ENCODE data around the gene ADAMTSL3. TPM values are rescaled to one million over a fixed set of nuclear protein-coding genes. Genes with fewer than 3 reads are reported as not detected.

Gene ADAMTSL3
- total RNA-seq, 4 donors from 2014 or later: 2.4 to 8.8 (median 5.7) TPM

DNA sequence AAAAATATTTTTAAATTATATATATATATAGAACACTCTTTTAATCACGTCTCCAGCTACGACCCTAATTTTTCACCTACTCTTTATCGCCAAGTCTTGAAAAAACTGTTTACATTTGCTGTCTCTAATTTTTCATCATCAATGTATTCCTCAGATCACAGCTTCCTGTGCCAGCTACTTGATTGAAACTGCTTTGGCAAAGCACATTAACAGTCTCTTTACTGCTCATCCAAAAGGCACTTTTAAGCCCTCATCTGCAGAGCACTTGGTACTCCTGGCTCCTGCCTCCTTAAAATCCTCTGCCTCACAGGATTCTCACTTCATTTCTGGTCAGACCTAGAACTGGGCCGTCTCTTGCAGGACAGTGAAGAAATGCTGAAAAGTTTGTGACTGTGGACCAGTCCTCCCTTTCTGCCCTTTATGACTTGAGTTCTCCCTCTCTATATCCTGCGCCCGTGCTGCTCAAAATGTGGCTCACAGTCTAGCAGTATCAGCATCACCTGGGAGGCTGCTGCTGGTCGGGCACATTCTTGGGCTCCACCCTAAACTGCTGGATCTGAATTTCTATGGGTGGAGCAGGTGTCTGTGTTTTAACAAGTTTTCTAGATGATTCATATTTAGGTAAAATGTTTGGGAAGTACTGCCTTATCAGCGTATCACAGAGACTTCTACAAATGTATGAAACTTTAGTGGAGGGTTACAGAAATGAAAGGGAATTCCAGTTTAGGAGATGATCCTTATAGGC is 196.8 kb downstream of the ADAMTSL3 start:
- WGBS, 2 donors: 34 to 39% methylated on average over 8 of the region's 8 CpGs
- TF ChIP-seq POLR2A (IDR thresholded peaks at IDR 0.05) (no peak), CTCF (IDR thresholded peaks at IDR 0.05) (no peak)
- no peak for DNase-seq (ENCODE audit: low spot score in 2 of 2)
- intact Hi-C loops (cut with DNase I; ENCODE audit: low total_unique reads): no loop called here
- no peak overlapping the region for H3K4me3 ChIP-seq (ENCODE audit: low read depth, poor library complexity, severe bottlenecking)

DNA sequence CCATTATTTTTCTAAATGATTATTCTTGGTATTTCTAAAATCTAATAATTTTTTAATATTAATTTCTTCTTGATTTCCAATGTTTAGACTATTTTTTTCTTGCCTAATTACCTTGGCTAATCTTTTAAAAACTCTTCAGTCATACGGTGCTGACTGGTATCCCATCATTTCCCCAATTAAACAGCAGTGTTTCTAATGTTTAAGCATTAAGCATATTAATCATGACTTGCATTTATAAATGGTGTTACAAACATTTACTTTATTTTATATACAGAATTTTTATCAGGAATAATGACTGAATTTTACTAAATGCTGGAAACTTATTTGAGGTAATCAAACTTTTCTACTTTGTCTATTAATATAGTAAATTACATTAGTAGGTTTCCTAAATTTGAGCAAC is 199.3 kb downstream of the ADAMTSL3 start:
- 96 to 100% methylated on average over 1 of the region's 1 CpG for WGBS, 2 donors

GRCh38 chr15:83854321-83854720 is 200.4 kb downstream of the ADAMTSL3 start:
- DNase-seq (ENCODE audit: low spot score in 2 of 2): no peak
- no peak overlapping the region for H3K4me3 ChIP-seq (ENCODE audit: low read depth, poor library complexity, severe bottlenecking)
- intact Hi-C loops (cut with DNase I; ENCODE audit: low total_unique reads): no loop called here
- WGBS, 2 donors: 45 to 46% methylated on average over 4 of the region's 4 CpGs
- TF ChIP-seq CTCF (IDR thresholded peaks at IDR 0.05) (no peak), POLR2A (IDR thresholded peaks at IDR 0.05) (no peak)

More for the DNA sequence above, 199.3 kb downstream of the ADAMTSL3 start:
- H3K4me3 ChIP-seq (ENCODE audit: low read depth, poor library complexity, severe bottlenecking): no peak overlapping the region
- DNase-seq (ENCODE audit: low spot score in 2 of 2): no peak
- intact Hi-C loops (cut with DNase I; ENCODE audit: low total_unique reads): no loop called here
- TF ChIP-seq CTCF (IDR thresholded peaks at IDR 0.05) (no peak), POLR2A (IDR thresholded peaks at IDR 0.05) (no peak)

DNA sequence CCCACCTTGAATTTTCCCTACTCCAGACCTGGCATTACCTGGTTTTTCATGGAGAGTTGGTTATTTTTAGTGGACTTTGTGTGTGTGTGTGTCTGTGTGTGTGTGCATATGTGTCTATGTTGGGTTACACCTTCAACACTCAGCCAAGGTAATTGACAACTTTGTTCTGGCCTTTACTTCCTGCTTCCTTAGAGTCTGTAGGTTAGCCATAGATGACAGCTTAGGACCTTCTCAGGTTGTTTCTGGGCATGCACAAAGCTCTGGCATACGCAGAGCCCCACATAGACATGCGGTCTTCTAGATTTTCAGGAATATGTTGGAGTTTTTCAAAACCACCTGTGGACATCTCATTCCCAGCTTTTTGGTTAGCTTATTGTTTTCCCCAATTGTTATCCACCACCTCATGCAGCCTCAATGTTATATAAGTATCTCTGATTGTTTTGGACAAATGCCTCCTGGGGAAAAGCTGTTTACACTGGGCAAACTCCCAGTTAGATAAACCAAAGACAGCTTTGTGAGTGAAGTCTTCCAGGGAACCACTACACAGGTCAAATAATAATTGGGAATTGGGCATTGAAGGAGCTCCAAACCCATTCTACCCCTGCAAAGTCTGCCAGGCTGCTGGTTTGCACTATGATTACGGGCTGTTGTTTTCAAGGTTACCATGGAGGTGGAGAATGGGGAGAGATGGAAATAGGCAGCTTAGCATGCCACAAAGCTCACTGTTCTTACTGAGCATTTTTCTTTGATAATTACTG is 201.2 kb downstream of the ADAMTSL3 start:
- DNase-seq (ENCODE audit: low spot score in 2 of 2): no peak
- intact Hi-C loops (cut with DNase I; ENCODE audit: low total_unique reads): no loop called here
- TF ChIP-seq CTCF (IDR thresholded peaks at IDR 0.05): no peak
- TF ChIP-seq POLR2A (IDR thresholded peaks at IDR 0.05): no peak
- no peak overlapping the region for H3K4me3 ChIP-seq (ENCODE audit: low read depth, poor library complexity, severe bottlenecking)
- WGBS, 2 donors: 65 to 70% methylated on average over 3 of the region's 3 CpGs

GRCh38 chr15:83855956-83856355 is 202.0 kb downstream of the ADAMTSL3 start:
- intact Hi-C loops (cut with DNase I; ENCODE audit: low total_unique reads): no loop called here
- no peak overlapping the region for H3K4me3 ChIP-seq (ENCODE audit: low read depth, poor library complexity, severe bottlenecking)
- DNase-seq (ENCODE audit: low spot score in 2 of 2): no peak
- 68 to 71% methylated on average over 1 of the region's 1 CpG for WGBS, 2 donors
- TF ChIP-seq CTCF (IDR thresholded peaks at IDR 0.05) (no peak), POLR2A (IDR thresholded peaks at IDR 0.05) (no peak)

Data from lower leg skin (tissue), 4 donors.